ENCODE data around the gene POU6F1.
A peak's percentile ranks its signal among the peaks of the same experiment; 100 is the strongest.

Gene POU6F1

GRCh38 chr12:51242876-51243275 lies 25.0 kb upstream of the POU6F1 start:
- Histone ChIP-seq H3K27ac (replicated peaks) (peak overlapping the region; percentile 100), H3K4me3 (replicated peaks; ENCODE audit: insufficient read depth, low read length) (no peak overlapping the region), H3K27me3 (ENCODE audit: insufficient read depth, poor library complexity, severe bottlenecking) (no peaks in the 10 kb centered on the region)
- TF ChIP-seq GABPA (IDR thresholded peaks at IDR 0.05; ENCODE audit: low read depth): no peak
- TF ChIP-seq CTCF (IDR thresholded peaks at IDR 0.05; ENCODE audit: insufficient read depth, low read length): no peak
- no peak for TF ChIP-seq POLR2AphosphoS5 (IDR thresholded peaks at IDR 0.05; ENCODE audit: low read depth)
- peak; percentile 41; the same call in 1 of the 2 replicates for TF ChIP-seq SPI1 (IDR thresholded peaks at IDR 0.05; ENCODE audit: borderline replicate concordance, low read depth)
- no peak for TF ChIP-seq REST (IDR thresholded peaks at IDR 0.05; ENCODE audit: insufficient replicate concordance, low read depth)
- DNase-seq (ENCODE audit: low read depth in 1 of 2, low spot score in 1 of 2): peak in 1 of 2 experiments; percentile 77

DNA sequence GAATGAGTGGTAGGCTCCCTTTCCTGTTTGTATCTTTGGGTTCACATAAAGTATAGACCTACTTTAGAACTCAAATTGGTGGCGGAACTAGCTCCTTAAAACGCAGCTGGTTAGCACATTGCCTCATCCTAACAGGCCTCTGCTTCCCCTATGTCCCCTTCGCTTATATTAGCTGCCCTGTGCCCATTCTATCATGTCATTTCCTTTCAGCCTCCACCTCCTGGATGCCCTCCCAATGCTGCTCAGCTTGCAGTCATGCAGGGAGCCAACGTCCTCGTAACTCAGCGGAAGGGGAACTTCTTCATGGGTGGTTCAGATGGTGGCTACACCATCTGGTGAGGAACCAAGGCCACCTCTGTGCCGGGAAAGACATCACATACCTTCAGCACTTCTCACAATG lies 24.3 kb upstream of the POU6F1 start:
- peak; percentile 84 for TF ChIP-seq POLR2AphosphoS5 (IDR thresholded peaks at IDR 0.05; ENCODE audit: low read depth)
- TF ChIP-seq GABPA (IDR thresholded peaks at IDR 0.05; ENCODE audit: low read depth): peak; percentile 73
- TF ChIP-seq CTCF (IDR thresholded peaks at IDR 0.05; ENCODE audit: insufficient read depth, low read length): no peak
- no peak for TF ChIP-seq REST (IDR thresholded peaks at IDR 0.05; ENCODE audit: insufficient replicate concordance, low read depth)
- peak; percentile 38; the same call in 1 of the 2 replicates for TF ChIP-seq SPI1 (IDR thresholded peaks at IDR 0.05; ENCODE audit: borderline replicate concordance, low read depth)
- peak; percentile 81 to 97 for DNase-seq (ENCODE audit: low read depth in 1 of 2, low spot score in 1 of 2)
- Histone ChIP-seq H3K27ac (replicated peaks) (peak overlapping the region; percentile 100), H3K4me3 (replicated peaks; ENCODE audit: insufficient read depth, low read length) (no peak overlapping the region), H3K27me3 (ENCODE audit: insufficient read depth, poor library complexity, severe bottlenecking) (no peaks in the 10 kb centered on the region)

DNA sequence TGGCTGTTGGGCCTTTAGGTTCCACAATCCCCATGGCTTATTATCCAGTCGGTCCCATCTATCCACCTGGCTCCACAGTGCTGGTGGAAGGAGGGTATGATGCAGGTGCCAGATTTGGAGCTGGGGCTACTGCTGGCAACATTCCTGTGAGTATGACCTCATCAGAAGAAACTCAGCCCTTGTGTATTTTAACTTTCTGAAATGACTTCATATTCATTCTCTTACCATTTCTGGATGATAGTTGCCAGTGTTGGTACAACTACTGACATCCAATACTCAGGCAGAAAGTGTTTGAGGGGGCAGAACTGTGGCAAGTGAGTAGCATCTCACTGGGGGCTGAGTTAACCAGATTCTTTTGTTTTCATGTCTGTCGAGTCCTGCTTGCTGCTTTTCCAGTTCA lies 23.1 kb upstream of the POU6F1 start:
- DNase-seq (ENCODE audit: low read depth in 1 of 2, low spot score in 1 of 2): no peak
- Histone ChIP-seq H3K4me3 (replicated peaks; ENCODE audit: insufficient read depth, low read length) (no peak overlapping the region), H3K27ac (replicated peaks) (peak overlapping the region; percentile 100), H3K27me3 (ENCODE audit: insufficient read depth, poor library complexity, severe bottlenecking) (no peaks in the 10 kb centered on the region)
- no peak for TF ChIP-seq REST (IDR thresholded peaks at IDR 0.05; ENCODE audit: insufficient replicate concordance, low read depth)
- no peak for TF ChIP-seq SPI1 (IDR thresholded peaks at IDR 0.05; ENCODE audit: borderline replicate concordance, low read depth)
- no peak for TF ChIP-seq POLR2AphosphoS5 (IDR thresholded peaks at IDR 0.05; ENCODE audit: low read depth)
- TF ChIP-seq CTCF (IDR thresholded peaks at IDR 0.05; ENCODE audit: insufficient read depth, low read length): no peak
- TF ChIP-seq GABPA (IDR thresholded peaks at IDR 0.05; ENCODE audit: low read depth): no peak

All from HL-60 (cell line).